Retinal pigment epithelial cell (primary cell): ENCODE results near the gene BORCS6.

Experiments used
- DNase-seq: peaks from one replicate; pipeline ENCODE4 v3.0.0-alpha.2; 2010; ENCODE audit warnings: low read depth
- H3K4me3 ChIP-seq: 2 replicates; pipeline ENCODE4 v1.5.1; 2011; ENCODE audit warnings: mild to moderate bottlenecking, low read length, control low read depth, moderate library complexity
- CTCF ChIP-seq: conservative IDR thresholded peaks from 2 replicates; pipeline ENCODE4 v1.5.1; 2011; ENCODE audit warnings: low read depth, low read length, control low read depth, inconsistent platforms

Gene BORCS6

GRCh38 chr17:8151641-8152111, 38.3 kb downstream of the BORCS6 start:
- no peak for DNase-seq
- no peak for TF ChIP-seq CTCF
- peak overlapping the region; percentile 98 for H3K4me3 ChIP-seq

- peak overlapping the region; percentile 98 for H3K4me3 ChIP-seq
- TF ChIP-seq CTCF, result no peak
- DNase-seq, result no peak
Measured at GRCh38 chr17:8151120-8151640, 38.8 kb downstream of the BORCS6 start.

GRCh38 chr17:8150194-8151119, 39.5 kb downstream of the BORCS6 start:
- no peak for DNase-seq
- no peak for TF ChIP-seq CTCF
- H3K4me3 ChIP-seq, result peak overlapping the region; percentile 98

- no peak overlapping the region for H3K4me3 ChIP-seq
- no peak for DNase-seq
- no peak for TF ChIP-seq CTCF
Measured at GRCh38 chr17:8149419-8150193, 40.4 kb downstream of the BORCS6 start.

- H3K4me3 ChIP-seq, result no peak overlapping the region
- TF ChIP-seq CTCF, result no peak
- DNase-seq, result no peak
Measured at GRCh38 chr17:8148560-8148959, 41.4 kb downstream of the BORCS6 start.

- H3K4me3 ChIP-seq, result no peak overlapping the region
Measured at GRCh38 chr17:8147805-8148404, 42.1 kb downstream of the BORCS6 start.

More at GRCh38 chr17:8147805-8148404, 42.1 kb downstream of the BORCS6 start:
- DNase-seq, result no peak
- TF ChIP-seq CTCF, result no peak
